Muscle layer of duodenum (tissue), 2 donors: Measurements from ENCODE around the gene UBE2F.
"Not testable (repeated sequence)": the region's sequence is repeated elsewhere in the genome, so short reads cannot be mapped to it uniquely, and the experiment has no call there.

ENCODE experiments used
- H3K27ac ChIP-seq: one replicate; pipeline ENCODE4 v1.7.0; 2013; ENCODE audit warnings: mild to moderate bottlenecking, low read length
- H3K27me3 ChIP-seq: one replicate; pipeline ENCODE4 v1.7.0; 2013; ENCODE audit warnings: low read depth, mild to moderate bottlenecking, control low read depth, low read length
- H3K36me3 ChIP-seq, 2 donors: one replicate each; pipeline ENCODE4 v1.7.0; 2013; ENCODE audit warnings: low read length in 2 of 2, control low read depth in 1 of 2, mild to moderate bottlenecking in 1 of 2; ENCODE audit not compliant: insufficient read depth in 2 of 2, control insufficient read depth in 1 of 2
- H3K4me1 ChIP-seq, 2 donors: one replicate each; pipeline ENCODE4 v1.7.0; 2013; ENCODE audit warnings: low read length in 2 of 2, mild to moderate bottlenecking in 2 of 2, control low read depth in 1 of 2, moderate library complexity in 1 of 2; ENCODE audit not compliant: insufficient read depth in 2 of 2, control insufficient read depth in 1 of 2
- H3K4me3 ChIP-seq, 2 donors: one replicate each; pipeline ENCODE4 v1.7.0; 2013; ENCODE audit warnings: low read length in 2 of 2, low read depth in 1 of 2, mild to moderate bottlenecking in 1 of 2
- H3K9me3 ChIP-seq, 2 donors: one replicate each; pipeline ENCODE4 v1.7.0; 2013; ENCODE audit warnings: low read length in 2 of 2, control low read depth in 1 of 2, mild to moderate bottlenecking in 1 of 2; ENCODE audit not compliant: control insufficient read depth in 1 of 2
- donor health status: healthy.

Gene UBE2F

GRCh38 chr2:238066718-238067117, 99.9 kb downstream of the UBE2F start:
- not testable (repeated sequence) for H3K4me3 ChIP-seq, H3K9me3 ChIP-seq, H3K4me1 ChIP-seq, H3K27ac ChIP-seq, H3K27me3 ChIP-seq
- H3K36me3 ChIP-seq = peaks cover 15 to 37% of the 10 kb centered on the region in 2 donors

DNA sequence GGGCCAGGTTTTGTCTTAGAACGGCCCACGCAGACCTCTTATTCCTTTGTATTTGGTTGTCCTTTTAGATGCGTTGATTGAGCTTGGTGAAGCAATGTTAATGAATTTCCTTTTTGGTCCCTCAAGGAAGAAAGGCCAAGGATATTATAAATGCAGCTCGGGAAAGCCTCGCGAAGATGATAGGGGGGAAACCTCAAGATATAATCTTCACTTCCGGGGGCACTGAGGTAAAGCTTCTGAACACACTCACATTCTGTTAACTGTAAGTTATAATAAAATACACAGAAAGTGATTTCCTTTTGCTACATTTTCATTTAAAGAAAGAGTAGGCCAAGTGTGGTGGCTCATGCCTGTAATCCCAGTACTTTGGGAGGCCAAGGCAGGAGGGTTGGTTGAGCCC, 101.1 kb downstream of the UBE2F start:
- peaks cover 15 to 49% of the 10 kb centered on the region in 2 donors for H3K36me3 ChIP-seq
- H3K27ac ChIP-seq = no peak overlapping the region
- H3K4me1 ChIP-seq = no peaks in the 10 kb centered on the region
- H3K27me3 ChIP-seq = no peaks in the 10 kb centered on the region
- no peak overlapping the region for H3K4me3 ChIP-seq
- no peaks in the 10 kb centered on the region for H3K9me3 ChIP-seq

GRCh38 chr2:238069021-238069709, 102.4 kb downstream of the UBE2F start:
- Histone ChIP-seq H3K27ac (no peak overlapping the region), H3K4me1 (no peaks in the 10 kb centered on the region), H3K36me3 (peaks cover 15 to 53% of the 10 kb centered on the region in 2 donors)

DNA sequence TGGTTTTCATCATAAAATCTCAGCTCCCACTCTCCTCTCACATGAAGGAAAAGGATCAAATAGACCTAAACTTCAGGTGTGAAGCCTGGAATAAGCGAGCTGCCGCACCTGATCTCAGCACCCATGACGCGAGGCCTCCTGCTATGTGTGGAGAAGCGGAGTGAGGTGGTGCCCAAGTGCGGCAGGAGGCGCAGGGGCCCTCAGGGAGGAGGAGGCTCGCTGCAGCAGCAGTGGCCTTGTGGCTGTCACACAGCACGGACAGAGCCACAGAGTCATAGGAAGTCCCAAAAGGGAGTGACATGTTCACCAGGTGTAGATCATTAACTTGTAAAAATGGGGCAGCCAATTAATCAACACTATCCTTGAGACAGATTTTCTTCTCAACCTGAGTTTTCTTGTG, 103.1 kb downstream of the UBE2F start:
- H3K27me3 ChIP-seq = no peaks in the 10 kb centered on the region
- H3K4me1 ChIP-seq = no peaks in the 10 kb centered on the region
- H3K36me3 ChIP-seq = peaks cover 11 to 49% of the 10 kb centered on the region in 2 donors
- no peaks in the 10 kb centered on the region for H3K9me3 ChIP-seq
- H3K27ac ChIP-seq = no peak overlapping the region
- no peak overlapping the region for H3K4me3 ChIP-seq

More at GRCh38 chr2:238069021-238069709, 102.4 kb downstream of the UBE2F start:
- Histone ChIP-seq H3K4me3 (no peak overlapping the region), H3K9me3 (no peaks in the 10 kb centered on the region), H3K27me3 (no peaks in the 10 kb centered on the region)

GRCh38 chr2:238075397-238075796, 108.6 kb downstream of the UBE2F start:
- Histone ChIP-seq H3K27ac (no peak overlapping the region), H3K36me3 (peaks cover 0 to 24% of the 10 kb centered on the region in 2 donors), H3K4me1 (no peaks in the 10 kb centered on the region), H3K27me3 (no peaks in the 10 kb centered on the region), H3K9me3 (no peaks in the 10 kb centered on the region), H3K4me3 (no peak overlapping the region)

- Histone ChIP-seq H3K4me3 (no peak overlapping the region), H3K36me3 (peaks cover 5 to 23% of the 10 kb centered on the region in 2 donors), H3K27ac (no peak overlapping the region), H3K27me3 (no peaks in the 10 kb centered on the region), H3K4me1 (peaks cover 0 to 3% of the 10 kb centered on the region in 2 donors), H3K9me3 (no peaks in the 10 kb centered on the region)
These were observed 110.5 kb downstream of the UBE2F start for GRCh38 chr2:238077292-238077691.

GRCh38 chr2:238079874-238080327, 113.1 kb downstream of the UBE2F start:
- Histone ChIP-seq H3K4me3 (no peak overlapping the region), H3K36me3 (peaks cover 18 to 25% of the 10 kb centered on the region in 2 donors), H3K4me1 (peaks cover 0 to 4% of the 10 kb centered on the region in 2 donors), H3K27ac (no peak overlapping the region), H3K27me3 (no peaks in the 10 kb centered on the region), H3K9me3 (no peaks in the 10 kb centered on the region)

GRCh38 chr2:238080518-238080917, 113.7 kb downstream of the UBE2F start:
- no peak overlapping the region for H3K27ac ChIP-seq
- H3K27me3 ChIP-seq = no peaks in the 10 kb centered on the region
- no peaks in the 10 kb centered on the region for H3K9me3 ChIP-seq
- no peak overlapping the region for H3K4me3 ChIP-seq
- H3K36me3 ChIP-seq = peaks cover 18 to 25% of the 10 kb centered on the region in 2 donors
- H3K4me1 ChIP-seq = peaks cover 0 to 4% of the 10 kb centered on the region in 2 donors

DNA sequence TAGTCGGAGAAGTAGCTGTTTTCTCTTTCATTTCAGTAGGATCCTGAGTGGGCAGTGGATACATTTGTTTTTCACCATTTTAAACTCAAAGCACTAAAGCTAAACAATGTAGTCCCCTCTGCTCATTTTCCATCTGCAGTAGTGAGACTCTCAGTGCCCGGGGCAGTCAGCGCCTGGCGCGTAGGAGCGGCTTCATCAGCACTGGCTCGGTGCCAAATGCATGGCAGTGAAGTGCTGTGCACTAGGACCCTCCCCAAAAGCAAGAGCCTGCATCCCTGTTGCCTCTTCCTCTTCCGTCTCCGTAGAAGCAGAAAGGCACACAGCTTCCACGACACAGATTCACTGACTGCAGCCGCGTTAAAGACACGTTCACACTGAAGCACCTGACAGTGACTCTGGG, 114.3 kb downstream of the UBE2F start:
- Histone ChIP-seq H3K36me3 (peaks cover 18 to 25% of the 10 kb centered on the region in 2 donors), H3K4me3 (no peak overlapping the region), H3K27ac (no peak overlapping the region), H3K9me3 (no peaks in the 10 kb centered on the region), H3K27me3 (no peaks in the 10 kb centered on the region), H3K4me1 (peaks cover 0 to 4% of the 10 kb centered on the region in 2 donors)

DNA sequence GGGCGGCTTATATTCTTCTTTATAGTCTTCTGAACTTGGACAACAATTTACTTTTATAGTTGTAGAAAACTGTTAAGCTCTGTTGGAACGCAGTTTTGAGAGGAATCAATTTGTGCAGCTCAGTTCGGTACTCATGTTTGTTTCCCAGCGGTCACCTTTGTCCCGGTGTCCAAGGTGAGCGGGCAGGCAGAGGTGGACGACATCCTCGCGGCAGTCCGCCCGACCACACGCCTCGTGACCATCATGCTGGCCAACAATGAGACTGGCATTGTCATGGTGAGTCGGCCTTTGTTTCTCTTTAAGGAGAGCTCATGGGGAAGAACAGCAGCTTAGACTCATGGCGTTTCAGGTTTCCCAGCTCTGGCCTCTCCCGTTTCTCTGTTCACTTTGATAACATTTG, 114.7 kb downstream of the UBE2F start:
- Histone ChIP-seq H3K4me3 (no peak overlapping the region), H3K27me3 (no peaks in the 10 kb centered on the region), H3K4me1 (peaks cover 0 to 4% of the 10 kb centered on the region in 2 donors), H3K9me3 (no peaks in the 10 kb centered on the region), H3K27ac (no peak overlapping the region), H3K36me3 (peaks cover 18 to 25% of the 10 kb centered on the region in 2 donors)

DNA sequence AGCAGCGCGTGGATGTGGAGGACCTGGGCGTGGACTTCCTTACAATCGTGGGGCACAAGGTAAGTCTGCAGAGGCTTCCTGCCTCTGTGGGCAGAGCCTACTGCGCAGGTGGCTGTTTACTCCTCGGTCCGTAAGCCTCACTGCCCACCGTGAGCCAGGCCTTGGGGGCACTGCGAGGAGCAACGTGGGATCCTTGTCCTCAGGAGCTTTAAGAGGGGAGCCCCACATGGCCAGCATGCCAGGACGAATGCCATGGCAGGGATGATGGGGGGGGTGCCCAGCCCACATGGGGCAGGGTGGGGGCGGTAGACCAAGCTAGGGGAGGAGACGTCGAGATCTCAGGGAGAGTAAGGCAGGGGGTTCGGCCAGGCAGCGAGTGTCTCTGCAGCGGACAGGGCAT, 115.3 kb downstream of the UBE2F start:
- no peaks in the 10 kb centered on the region for H3K9me3 ChIP-seq
- H3K36me3 ChIP-seq = peaks cover 18 to 25% of the 10 kb centered on the region in 2 donors
- H3K4me3 ChIP-seq = no peak overlapping the region
- peaks cover 0 to 4% of the 10 kb centered on the region in 2 donors for H3K4me1 ChIP-seq
- H3K27ac ChIP-seq = no peak overlapping the region
- no peaks in the 10 kb centered on the region for H3K27me3 ChIP-seq

DNA sequence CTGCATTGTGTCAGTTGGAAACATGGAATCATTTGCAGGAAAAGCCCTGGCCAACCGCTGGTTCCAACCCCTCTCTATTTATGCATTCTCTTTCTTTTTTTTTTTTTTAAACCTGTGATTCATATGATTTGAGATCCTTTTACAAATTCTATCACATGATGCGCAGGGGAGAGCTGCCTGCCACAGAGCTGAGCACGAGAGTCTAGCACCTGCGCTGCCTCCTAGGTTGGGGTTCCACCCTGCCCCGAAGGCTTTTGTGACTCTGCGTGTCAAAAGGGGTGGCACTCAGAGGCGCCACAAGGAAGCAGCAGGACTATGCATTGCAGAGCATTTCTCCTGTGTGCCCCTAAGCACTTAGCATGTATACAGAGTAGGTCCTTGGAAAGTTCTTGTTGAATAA, 116.0 kb downstream of the UBE2F start:
- Histone ChIP-seq H3K9me3 (no peaks in the 10 kb centered on the region), H3K27ac (no peak overlapping the region)

More for the DNA sequence above, 116.0 kb downstream of the UBE2F start:
- Histone ChIP-seq H3K4me3 (no peak overlapping the region), H3K4me1 (peaks cover 0 to 4% of the 10 kb centered on the region in 2 donors), H3K27me3 (no peaks in the 10 kb centered on the region), H3K36me3 (peaks cover 18 to 21% of the 10 kb centered on the region in 2 donors)
